ENCODE results near the gene ARAF. TPM values are rescaled to one million over a fixed set of nuclear protein-coding genes. Genes with fewer than 3 reads are reported as not detected.
A peak's percentile ranks its signal among the peaks of the same experiment; 100 is the strongest.

The ARAF gene
- total and polyA plus RNA-seq, 2 of the 8 experiments (the other 6 are each of a cell fraction or from before 2014, with no cell fraction given) = 39.0 to 45.2 TPM

GRCh38 chrX:47583240-47583861 lies 22.3 kb downstream of the ARAF start:
- Histone ChIP-seq H3K9me3 (ENCODE audit: insufficient read depth in 2 of 2, low read depth in 1 of 2, low read length in 1 of 2) (no peaks in the 10 kb centered on the region), H3K4me2 (ENCODE audit: insufficient read depth in 1 of 2, low read depth in 2 of 2, low read length in 2 of 2) (no peak overlapping the region; a peak in 1 of 4 replicates), H3K36me3 (ENCODE audit: control insufficient read depth in 2 of 4, insufficient read depth in 4 of 4, low read length in 3 of 4) (no peaks in the 10 kb centered on the region; a peak in 1 of 8 replicates), H3K27ac (ENCODE audit: low read depth, low read length) (no peak overlapping the region), H2BK5ac (ENCODE audit: low read depth, low read length) (no peak overlapping the region), H2BK20ac (ENCODE audit: low read length) (no peak overlapping the region), H2BK12ac (ENCODE audit: low read depth, low read length) (no peak overlapping the region), H4K8ac (ENCODE audit: extremely low read depth, insufficient read depth, low read length) (no peak overlapping the region), H4K91ac (replicated peaks; ENCODE audit: insufficient read length, low read length) (no peak overlapping the region), H3K79me1 (ENCODE audit: low read depth, low read length) (no peaks in the 10 kb centered on the region), H3K56ac (replicated peaks; ENCODE audit: insufficient read length, low read depth, low read length) (no peak overlapping the region), H3K4ac (replicated peaks; ENCODE audit: insufficient read length, low read depth, low read length) (no peak overlapping the region), H3K9ac (replicated peaks in 1 of 4; ENCODE audit: extremely low read depth in 1 of 4, low read depth in 3 of 4, low read length in 3 of 4) (no peak overlapping the region), H3K14ac (ENCODE audit: insufficient read length) (no peak overlapping the region), H3K23me2 (ENCODE audit: low read depth, low read length) (no peaks in the 10 kb centered on the region; the same call in 1 of the 2 replicates), H3K4me3 (ENCODE audit: extremely low read depth in 1 of 4, insufficient read depth in 2 of 4, low read depth in 3 of 4, low read length in 4 of 4) (0 out of 8 replicates have a peak overlapping the region, but pooled peaks of 1 of the 4 experiments have one; percentile 66), H2AFZ (ENCODE audit: low read length) (no peak overlapping the region), H3K79me2 (ENCODE audit: control insufficient read depth in 1 of 2, insufficient read depth in 2 of 2, low read length in 2 of 2) (no peaks in the 10 kb centered on the region), H3K4me1 (replicated peaks in 1 of 4; ENCODE audit: control insufficient read depth in 3 of 4, insufficient read depth in 4 of 4, low read length in 3 of 4) (peaks cover 0 to 7% (median 3%) of the 10 kb centered on the region in 4 experiments; a peak in 3 of 7 replicates), H2BK120ac (replicated peaks; ENCODE audit: low read depth, low read length) (no peak overlapping the region), H2AK5ac (ENCODE audit: low read depth, low read length) (no peak overlapping the region), H4K5ac (ENCODE audit: insufficient read length, low read depth, low read length) (no peak overlapping the region), H3K27me3 (replicated peaks in 1 of 4; ENCODE audit: control insufficient read depth in 3 of 4, extremely low read depth in 1 of 4, insufficient read depth in 3 of 4, low read length in 3 of 4) (no peaks in the 10 kb centered on the region), H3K18ac (ENCODE audit: extremely low read depth, low read length) (no peak overlapping the region), H3K23ac (ENCODE audit: insufficient read length) (no peak overlapping the region), H2BK15ac (ENCODE audit: low read length) (no peak overlapping the region), H4K20me1 (replicated peaks in 1 of 2; ENCODE audit: control insufficient read depth in 1 of 2, insufficient read depth in 2 of 2, low read length in 2 of 2) (no peaks in the 10 kb centered on the region)
- 91 to 100% methylated on average over 1 to 5 of the region's 8 CpGs for WGBS, 2 experiments (ENCODE audit: extremely low coverage in 1 of 2, insufficient coverage in 1 of 2, insufficient read length in 1 of 2, insufficient replicate concordance in 2 of 2, low coverage in 1 of 2, low lambda C conversion rate in 2 of 2, missing lambda C conversion rate in 1 of 2)
- DNase-seq (ENCODE audit: low read depth in 1 of 2, low spot score in 2 of 2) (no peak), FAIRE-seq (no peak)
- ChIA-PET POLR2A (ENCODE audit: partially characterized antibody) (interaction anchor here (0.6 to 1.8 kb wide), 5 partner anchors 9 to 70 kb away, joined by 3 to 9 read pairs (median 4); no protein-coding TSS in a partner anchor), CTCF (ENCODE audit: partially characterized antibody) (interaction anchor here (0.6 to 1.3 kb wide), 3 partner anchors 10 to 172 kb away, joined by 3 to 8 read pairs (median 5); no protein-coding TSS in a partner anchor)
- TF ChIP-seq KDM4A (IDR thresholded peaks at IDR 0.05; ENCODE audit: low read depth, low read length, severe bottlenecking) = no peak
- no peak for TF ChIP-seq EGR1 (IDR thresholded peaks at IDR 0.05; ENCODE audit: borderline replicate concordance, low read depth, low read length)
- TF ChIP-seq HDAC6 (IDR thresholded peaks at IDR 0.05; ENCODE audit: low read depth, low read length) = no peak

All from H1 (cell line).